ENCODE data around the gene HOXA3. TPM values are rescaled to one million over a fixed set of nuclear protein-coding genes. Genes with fewer than 3 reads are reported as not detected.

HOXA3 gene
- total RNA-seq, 1 donor from 2014 or later = not detected

DNA sequence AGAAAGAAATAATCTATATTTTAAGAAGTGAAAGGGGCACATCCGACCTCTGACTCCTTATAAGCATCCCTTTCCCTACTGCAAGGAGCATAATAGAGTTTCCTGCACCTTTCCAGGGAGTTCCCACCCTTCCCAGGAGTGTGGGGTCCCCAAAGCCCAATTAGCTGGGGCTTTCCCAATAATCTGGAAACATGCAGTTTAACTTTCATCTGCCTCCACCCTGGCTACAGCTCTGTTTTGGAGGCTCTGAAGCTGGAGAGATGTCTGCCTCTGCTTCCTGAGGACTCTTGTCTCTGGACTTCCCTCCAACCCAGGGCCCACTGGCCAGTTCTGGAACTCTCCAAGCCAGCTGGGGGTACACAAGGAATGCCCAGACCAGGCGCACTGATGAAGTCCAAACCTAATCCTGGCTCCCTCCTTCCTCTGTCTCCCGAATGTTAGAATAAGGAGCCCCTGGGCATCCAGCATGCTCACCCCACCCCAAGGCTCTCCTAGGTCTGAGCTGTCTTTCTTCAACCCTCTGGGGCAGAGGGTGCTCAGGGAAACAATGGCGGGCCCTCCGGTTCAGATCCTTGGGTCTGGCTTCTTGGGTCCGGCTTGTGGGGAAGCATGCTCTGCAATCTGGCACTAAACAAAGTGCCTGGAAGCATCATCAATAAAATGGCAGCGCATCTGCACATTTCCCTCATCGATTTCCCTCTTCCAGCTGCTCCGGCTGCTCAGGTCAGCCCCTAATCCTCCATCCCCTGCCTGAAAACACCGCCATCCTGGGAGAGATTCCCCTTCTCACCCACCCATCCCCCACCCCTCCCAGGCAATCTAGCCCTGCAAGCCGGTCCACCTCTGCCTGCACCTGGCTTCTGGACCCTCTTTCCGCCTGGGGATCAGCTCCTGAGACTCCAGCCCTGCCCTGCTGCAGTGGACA, 35.2 kb downstream of the HOXA3 start:
- no peak for DNase-seq
- Mint-ChIP-seq H3K4me3 (ENCODE audit: unreplicated experiment) (no peak overlapping the region), H3K27ac (ENCODE audit: unreplicated experiment) (no peak overlapping the region), H3K27me3 (ENCODE audit: unreplicated experiment) (peaks cover 43% of the 10 kb centered on the region), H3K36me3 (ENCODE audit: unreplicated experiment) (no peaks in the 10 kb centered on the region), H3K9me3 (ENCODE audit: unreplicated experiment) (peaks cover 7% of the 10 kb centered on the region), H3K4me1 (ENCODE audit: low read depth, unreplicated experiment) (no peaks in the 10 kb centered on the region)
- TF ChIP-seq, protein P1, sequence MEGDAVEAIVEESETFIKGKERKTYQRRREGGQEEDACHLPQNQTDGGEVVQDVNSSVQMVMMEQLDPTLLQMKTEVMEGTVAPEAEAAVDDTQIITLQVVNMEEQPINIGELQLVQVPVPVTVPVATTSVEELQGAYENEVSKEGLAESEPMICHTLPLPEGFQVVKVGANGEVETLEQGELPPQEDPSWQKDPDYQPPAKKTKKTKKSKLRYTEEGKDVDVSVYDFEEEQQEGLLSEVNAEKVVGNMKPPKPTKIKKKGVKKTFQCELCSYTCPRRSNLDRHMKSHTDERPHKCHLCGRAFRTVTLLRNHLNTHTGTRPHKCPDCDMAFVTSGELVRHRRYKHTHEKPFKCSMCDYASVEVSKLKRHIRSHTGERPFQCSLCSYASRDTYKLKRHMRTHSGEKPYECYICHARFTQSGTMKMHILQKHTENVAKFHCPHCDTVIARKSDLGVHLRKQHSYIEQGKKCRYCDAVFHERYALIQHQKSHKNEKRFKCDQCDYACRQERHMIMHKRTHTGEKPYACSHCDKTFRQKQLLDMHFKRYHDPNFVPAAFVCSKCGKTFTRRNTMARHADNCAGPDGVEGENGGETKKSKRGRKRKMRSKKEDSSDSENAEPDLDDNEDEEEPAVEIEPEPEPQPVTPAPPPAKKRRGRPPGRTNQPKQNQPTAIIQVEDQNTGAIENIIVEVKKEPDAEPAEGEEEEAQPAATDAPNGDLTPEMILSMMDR (IDR thresholded peaks at IDR 0.05; ENCODE audit: partially characterized antibody, unreplicated experiment) = no peak

DNA sequence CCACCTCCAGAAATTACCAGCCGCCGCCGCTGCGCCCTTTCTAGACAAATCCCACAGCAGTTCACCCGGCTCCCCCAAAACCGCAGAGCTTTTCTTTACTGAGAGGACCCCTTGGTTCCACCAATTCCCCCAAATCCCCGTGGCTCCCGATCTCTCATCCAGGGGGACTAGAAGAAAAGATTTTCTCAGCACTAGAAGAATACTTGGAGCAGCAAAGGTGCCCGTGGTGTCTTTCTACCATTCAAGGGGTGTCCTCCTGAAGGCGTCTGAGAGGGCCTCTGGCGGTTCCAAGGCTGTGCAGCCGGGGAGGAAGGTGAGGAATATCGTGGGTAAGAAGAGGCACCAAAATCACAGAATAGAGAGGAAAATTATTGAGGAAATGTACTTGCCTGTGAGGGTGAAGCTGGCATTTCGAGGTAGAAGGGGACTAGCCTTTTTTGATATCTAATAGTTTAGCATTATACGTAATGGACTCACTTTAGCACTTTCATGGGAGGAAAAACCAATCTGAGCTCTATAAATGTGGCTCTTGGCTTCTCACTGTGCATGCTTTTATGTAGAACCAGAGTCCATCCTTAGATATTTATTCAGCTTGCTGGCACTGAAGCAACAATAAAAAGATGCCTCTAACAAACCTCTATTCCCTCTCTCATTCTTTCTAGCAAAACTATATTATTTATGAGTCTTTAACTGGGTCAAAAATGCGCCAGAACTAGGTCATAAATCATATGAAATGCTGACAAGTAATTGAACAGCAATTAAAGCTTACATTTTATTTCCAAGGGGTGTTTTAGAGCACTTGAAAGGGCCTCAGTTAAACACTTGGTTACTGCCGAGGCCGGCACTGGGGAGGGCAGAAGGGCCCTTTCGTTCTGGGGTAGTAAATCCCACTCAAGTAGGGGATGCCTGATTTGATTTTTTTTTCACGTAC, 36.1 kb downstream of the HOXA3 start:
- Mint-ChIP-seq H3K9me3 (ENCODE audit: unreplicated experiment) (peaks cover 6% of the 10 kb centered on the region), H3K27ac (ENCODE audit: unreplicated experiment) (no peak overlapping the region), H3K27me3 (ENCODE audit: unreplicated experiment) (peaks cover 49% of the 10 kb centered on the region), H3K4me3 (ENCODE audit: unreplicated experiment) (no peak overlapping the region), H3K36me3 (ENCODE audit: unreplicated experiment) (no peaks in the 10 kb centered on the region), H3K4me1 (ENCODE audit: low read depth, unreplicated experiment) (no peaks in the 10 kb centered on the region)
- TF ChIP-seq, protein P1 (IDR thresholded peaks at IDR 0.05; ENCODE audit: partially characterized antibody, unreplicated experiment) = no peak
- DNase-seq = no peak

DNA sequence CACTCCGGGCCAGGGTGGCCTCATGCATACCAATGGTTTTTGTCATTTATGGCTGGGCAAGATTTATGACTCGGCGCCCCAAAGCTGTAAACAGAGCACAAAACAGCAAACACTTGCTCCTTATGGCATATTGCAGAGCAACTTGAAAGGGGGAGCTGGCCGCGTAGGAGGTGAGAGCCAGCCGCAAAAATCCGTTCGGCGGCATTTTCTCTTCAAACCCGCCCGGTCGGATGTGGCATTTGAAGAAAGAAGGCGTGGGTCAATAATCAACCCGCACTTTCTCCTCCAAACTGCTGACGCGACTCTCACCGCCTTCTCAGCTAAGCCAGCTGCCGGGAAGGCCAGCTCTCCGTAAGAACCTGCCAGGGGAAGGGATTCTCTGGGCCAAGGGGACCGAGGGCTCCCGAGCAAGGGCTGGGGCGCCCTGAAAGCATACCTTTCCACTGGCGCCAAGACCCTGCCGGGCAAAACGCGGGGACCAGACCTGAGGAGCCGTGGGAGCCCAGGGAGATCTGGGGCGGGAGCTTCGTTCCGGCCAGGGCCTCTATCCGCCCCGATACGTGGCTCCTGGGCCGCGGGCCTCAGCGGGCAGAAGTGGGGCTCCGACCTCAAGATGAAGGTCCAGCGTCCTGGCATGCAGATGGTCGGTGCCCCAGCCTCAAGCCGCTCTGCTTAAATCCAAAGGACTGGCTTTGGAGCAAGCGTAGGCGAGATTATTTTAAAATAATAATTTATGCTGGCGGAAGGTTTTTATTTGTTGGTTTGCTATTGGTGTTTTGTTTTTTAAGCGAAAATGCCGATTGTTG, 37.0 kb downstream of the HOXA3 start:
- Mint-ChIP-seq H3K27ac (ENCODE audit: unreplicated experiment) (no peak overlapping the region), H3K4me3 (ENCODE audit: unreplicated experiment) (no peak overlapping the region), H3K4me1 (ENCODE audit: low read depth, unreplicated experiment) (peaks cover 3% of the 10 kb centered on the region), H3K9me3 (ENCODE audit: unreplicated experiment) (peaks cover 9% of the 10 kb centered on the region), H3K36me3 (ENCODE audit: unreplicated experiment) (no peaks in the 10 kb centered on the region), H3K27me3 (ENCODE audit: unreplicated experiment) (peaks cover 51% of the 10 kb centered on the region)
- TF ChIP-seq, protein P1 (IDR thresholded peaks at IDR 0.05; ENCODE audit: partially characterized antibody, unreplicated experiment) = no peak
- DNase-seq = no peak

DNA sequence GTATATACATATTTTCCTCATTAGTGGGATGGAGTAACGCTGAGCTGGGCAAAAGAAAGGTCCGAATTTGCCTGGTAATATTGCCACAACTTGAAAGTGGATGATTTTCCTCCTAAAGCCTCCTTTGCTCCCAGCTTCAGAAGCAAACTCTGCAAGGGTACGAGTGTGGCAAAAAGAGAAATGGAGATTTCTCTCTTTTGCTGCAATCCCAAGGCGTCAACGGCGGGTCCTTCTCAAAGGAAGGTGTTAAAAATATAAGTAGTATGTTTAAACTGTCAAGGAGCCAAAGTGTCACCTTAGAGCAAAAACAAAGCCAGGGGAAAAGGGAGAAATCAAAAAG, 37.5 kb downstream of the HOXA3 start:
- Mint-ChIP-seq H3K36me3 (ENCODE audit: unreplicated experiment) (no peaks in the 10 kb centered on the region), H3K4me3 (ENCODE audit: unreplicated experiment) (no peak overlapping the region)

More for the DNA sequence above, 37.5 kb downstream of the HOXA3 start:
- Mint-ChIP-seq H3K27me3 (ENCODE audit: unreplicated experiment) (peaks cover 53% of the 10 kb centered on the region), H3K27ac (ENCODE audit: unreplicated experiment) (no peak overlapping the region), H3K4me1 (ENCODE audit: low read depth, unreplicated experiment) (peaks cover 3% of the 10 kb centered on the region), H3K9me3 (ENCODE audit: unreplicated experiment) (peaks cover 9% of the 10 kb centered on the region)
- no peak for DNase-seq
- TF ChIP-seq, protein P1 (IDR thresholded peaks at IDR 0.05; ENCODE audit: partially characterized antibody, unreplicated experiment) = no peak
